Loucy (cell line): Measurements from ENCODE around the gene GDPD5.

Experiments used
- H2AFZ ChIP-seq: fragments of 200-600 bp; sonication (generic); 2 replicates; pipeline ENCODE4 v1.6.0; 2016; ENCODE audit warnings: antibody characterized with exemption, mild to moderate bottlenecking, low read length, moderate library complexity
- H3F3A ChIP-seq: fragments of 200-600 bp; 2 replicates; pipeline ENCODE4 v1.6.0; 2016; ENCODE audit warnings: antibody characterized with exemption, low read depth, mild to moderate bottlenecking
- H3K27me3 ChIP-seq: fragments of 200-600 bp; sonication (generic); 2 replicates; pipeline ENCODE4 v1.6.1; 2014; ENCODE audit warnings: low read length, mild to moderate bottlenecking; ENCODE audit not compliant: insufficient read depth, poor library complexity, severe bottlenecking
- H3K36me3 ChIP-seq: fragments of 200-600 bp; sonication (generic); 2 replicates; pipeline ENCODE4 v1.6.1; 2016; ENCODE audit warnings: low read length; ENCODE audit not compliant: insufficient read depth
- H3K4me1 ChIP-seq: fragments of 200-600 bp; sonication (generic); 2 replicates; pipeline ENCODE4 v1.5.1; 2014; ENCODE audit warnings: low read length, mild to moderate bottlenecking; ENCODE audit not compliant: insufficient read depth, poor library complexity, severe bottlenecking
- H3K4me2 ChIP-seq: fragments of 200-600 bp; sonication (generic); 2 replicates; pipeline ENCODE4 v1.6.0; 2014; ENCODE audit warnings: antibody characterized with exemption, low read length, low read depth, mild to moderate bottlenecking; ENCODE audit not compliant: poor library complexity, severe bottlenecking
- H3K4me3 ChIP-seq: fragments of 200-600 bp; sonication (generic); 2 replicates; pipeline ENCODE4 v1.5.1; 2014; ENCODE audit warnings: low read length, mild to moderate bottlenecking, mixed read lengths; ENCODE audit not compliant: poor library complexity, severe bottlenecking
- H3K79me2 ChIP-seq: fragments of 200-600 bp; sonication (generic); 2 replicates; pipeline ENCODE4 v1.6.1; 2014; ENCODE audit warnings: low read length; ENCODE audit not compliant: insufficient read depth
- H3K9ac ChIP-seq: fragments of 200-600 bp; sonication (generic); 2 replicates; pipeline ENCODE4 v1.6.0; 2014; ENCODE audit warnings: mild to moderate bottlenecking, low read depth, low read length, moderate library complexity; ENCODE audit not compliant: poor library complexity, severe bottlenecking
- H3K9me2 ChIP-seq: fragments of 200-600 bp; sonication (generic); replicated peaks from 2 replicates; pipeline ENCODE4 v1.6.1; 2016; ENCODE audit warnings: low read depth, low read length, mixed read lengths
- H3K9me3 ChIP-seq: fragments of 200-600 bp; sonication (generic); 2 replicates; pipeline ENCODE4 v1.6.1; 2014; ENCODE audit warnings: mild to moderate bottlenecking, antibody characterized with exemption, low read length, low read depth; ENCODE audit not compliant: insufficient read depth
- H4K20me1 ChIP-seq: fragments of 200-600 bp; sonication (generic); 2 replicates; pipeline ENCODE4 v1.6.0; 2014; ENCODE audit warnings: antibody characterized with exemption, low read length, mild to moderate bottlenecking; ENCODE audit not compliant: insufficient read depth, poor library complexity, severe bottlenecking
- EZH2phosphoT487 ChIP-seq: fragments of 200-600 bp; IDR thresholded peaks from 2 replicates; pipeline ENCODE4 v1.6.1; 2018; ENCODE audit warnings: antibody characterized with exemption, mild to moderate bottlenecking, moderate library complexity, borderline replicate concordance
- TF ChIP-seq, protein P1 (sequence below): fragments of 200-600 bp; sonication (generic); conservative IDR thresholded peaks from 2 replicates; pipeline ENCODE4 v1.5.1; 2014; ENCODE audit warnings: mild to moderate bottlenecking, antibody characterized with exemption, low read length

GDPD5 gene

DNA sequence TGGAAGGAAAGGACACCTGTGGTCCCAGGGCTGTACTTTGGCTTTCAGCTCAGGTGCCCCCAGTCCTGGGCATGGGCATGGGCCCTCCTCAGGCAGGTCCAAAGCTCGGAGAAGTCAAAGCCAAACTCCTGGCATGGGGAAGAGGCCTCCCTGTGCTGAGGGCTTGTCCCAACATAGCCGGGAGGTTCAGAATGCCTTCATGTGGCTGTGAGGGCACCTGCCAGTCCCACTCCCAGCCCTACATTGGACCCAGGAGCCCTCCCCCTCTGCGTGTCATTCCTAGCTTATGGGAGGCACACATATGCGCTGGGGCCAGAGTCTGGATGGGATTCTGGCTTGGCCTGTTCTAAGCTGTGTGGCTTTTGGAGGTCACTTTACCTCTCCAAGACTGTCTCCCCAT is 91.7 kb downstream of the GDPD5 start:
- Histone ChIP-seq H4K20me1 (no peaks in the 10 kb centered on the region), H3K9me3 (no peaks in the 10 kb centered on the region), H3K79me2 (no peaks in the 10 kb centered on the region), H3K36me3 (no peaks in the 10 kb centered on the region), H3K4me1 (no peaks in the 10 kb centered on the region), H2AFZ (no peak overlapping the region), H3F3A (no peaks in the 10 kb centered on the region), H3K4me3 (no peak overlapping the region), H3K9ac (no peak overlapping the region), H3K9me2 (no peaks in the 10 kb centered on the region), H3K4me2 (no peak overlapping the region), H3K27me3 (no peaks in the 10 kb centered on the region)
- TF ChIP-seq, protein P1, sequence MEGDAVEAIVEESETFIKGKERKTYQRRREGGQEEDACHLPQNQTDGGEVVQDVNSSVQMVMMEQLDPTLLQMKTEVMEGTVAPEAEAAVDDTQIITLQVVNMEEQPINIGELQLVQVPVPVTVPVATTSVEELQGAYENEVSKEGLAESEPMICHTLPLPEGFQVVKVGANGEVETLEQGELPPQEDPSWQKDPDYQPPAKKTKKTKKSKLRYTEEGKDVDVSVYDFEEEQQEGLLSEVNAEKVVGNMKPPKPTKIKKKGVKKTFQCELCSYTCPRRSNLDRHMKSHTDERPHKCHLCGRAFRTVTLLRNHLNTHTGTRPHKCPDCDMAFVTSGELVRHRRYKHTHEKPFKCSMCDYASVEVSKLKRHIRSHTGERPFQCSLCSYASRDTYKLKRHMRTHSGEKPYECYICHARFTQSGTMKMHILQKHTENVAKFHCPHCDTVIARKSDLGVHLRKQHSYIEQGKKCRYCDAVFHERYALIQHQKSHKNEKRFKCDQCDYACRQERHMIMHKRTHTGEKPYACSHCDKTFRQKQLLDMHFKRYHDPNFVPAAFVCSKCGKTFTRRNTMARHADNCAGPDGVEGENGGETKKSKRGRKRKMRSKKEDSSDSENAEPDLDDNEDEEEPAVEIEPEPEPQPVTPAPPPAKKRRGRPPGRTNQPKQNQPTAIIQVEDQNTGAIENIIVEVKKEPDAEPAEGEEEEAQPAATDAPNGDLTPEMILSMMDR = no peak
- no peak for TF ChIP-seq EZH2phosphoT487

DNA sequence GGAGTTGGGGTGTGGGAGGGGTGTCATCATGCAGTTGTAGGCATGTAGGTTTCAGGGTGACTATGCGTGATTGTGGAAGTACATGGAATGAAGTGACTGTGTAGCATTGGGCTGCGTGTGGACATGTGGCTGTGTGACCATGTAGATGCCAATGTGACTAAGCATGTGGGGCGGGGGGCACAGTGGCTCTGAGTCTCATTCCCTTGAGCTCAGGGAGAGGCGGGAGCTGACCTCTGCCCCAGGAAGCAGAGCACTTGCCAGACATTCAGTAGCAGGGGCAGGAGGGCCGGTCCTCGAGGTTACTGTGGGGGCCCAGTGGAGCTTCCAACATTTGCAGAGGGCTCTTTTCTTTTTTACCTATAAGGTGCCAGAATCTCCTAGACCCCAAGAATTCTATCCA is 92.3 kb downstream of the GDPD5 start:
- no peak overlapping the region for H2AFZ ChIP-seq
- no peaks in the 10 kb centered on the region for H3K9me3 ChIP-seq
- H3K4me3 ChIP-seq = no peak overlapping the region
- TF ChIP-seq, protein P1 = no peak
- TF ChIP-seq EZH2phosphoT487 = no peak
- no peaks in the 10 kb centered on the region for H3K9me2 ChIP-seq
- H3K36me3 ChIP-seq = no peaks in the 10 kb centered on the region
- no peaks in the 10 kb centered on the region for H3K4me1 ChIP-seq
- no peaks in the 10 kb centered on the region for H3F3A ChIP-seq
- no peaks in the 10 kb centered on the region for H3K79me2 ChIP-seq
- no peaks in the 10 kb centered on the region for H4K20me1 ChIP-seq
- no peak overlapping the region for H3K4me2 ChIP-seq
- H3K27me3 ChIP-seq = no peaks in the 10 kb centered on the region
- H3K9ac ChIP-seq = no peak overlapping the region

DNA sequence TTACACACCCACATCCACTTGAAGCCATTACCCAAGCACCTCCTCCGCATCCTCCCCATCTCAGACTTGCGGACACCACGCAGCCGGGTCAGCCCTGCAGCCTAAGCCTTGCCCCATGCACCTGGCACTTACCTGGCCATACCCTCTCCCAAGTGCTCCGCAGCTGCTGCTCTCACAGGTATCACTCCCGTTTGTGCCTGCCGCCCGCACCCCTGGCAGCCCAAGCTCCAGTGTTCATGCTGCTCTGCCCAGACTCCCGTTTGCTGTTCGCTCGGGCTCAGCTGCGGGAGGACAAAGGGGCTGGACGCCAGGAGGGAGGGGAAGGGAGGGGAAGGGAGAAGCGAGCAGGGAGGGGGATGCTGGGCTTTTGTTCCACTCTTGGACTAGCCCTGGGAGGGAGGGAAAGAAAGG is 92.8 kb downstream of the GDPD5 start, which contains the start of gene KLHL35:
Gene KLHL35, minus strand, starts transcription at position 293 of the 411 bp plus-strand sequence. CDS start 2,574 bp downstream, outside the sequence.
- Histone ChIP-seq H3K36me3 (no peaks in the 10 kb centered on the region), H4K20me1 (no peaks in the 10 kb centered on the region), H3K9ac (no peak within 1 kb of the TSS), H3F3A (no peaks in the 10 kb centered on the region), H3K4me3 (no peak within 1 kb of the TSS), H3K9me2 (no peaks in the 10 kb centered on the region), H2AFZ (no peak within 1 kb of the TSS), H3K79me2 (no peaks in the 10 kb centered on the region), H3K27me3 (no peaks in the 10 kb centered on the region), H3K4me2 (no peak within 1 kb of the TSS), H3K4me1 (no peaks in the 10 kb centered on the region), H3K9me3 (no peaks in the 10 kb centered on the region)
- TF ChIP-seq EZH2phosphoT487 = no peak
- TF ChIP-seq, protein P1 = no peak
